IMR-90 (cell line): ENCODE measurements around the gene WDR48. TPM values are rescaled to one million over a fixed set of nuclear protein-coding genes. Genes with fewer than 3 reads are reported as not detected.

Experiments used
- ATAC-seq: fragments of 200-7000 bp; cut with Tn5 transposase; 2 replicates; pipeline ENCODE4 v1.9.1; 2020; ENCODE audit warnings: low read depth, mild to moderate bottlenecking, moderate library complexity
- BruUV-seq: library from RNA; stranded (reverse); fragments of 400-500 nt; replicated peaks from 2 replicates; lab custom pipeline; 2021; lab: Mats Ljungman, UMichigan
- CTCF ChIA-PET: fragments of 300-600 bp; formaldehyde crosslinking; extraction: SDS; loops from one replicate; lab custom pipeline; 2021; ENCODE audit warnings: antibody characterized with exemption; lab: Yijun Ruan, JAX
- POLR2A ChIA-PET: fragments of 300-600 bp; sonication (Branson Sonifier 250); formaldehyde crosslinking; loops from one replicate; lab custom pipeline; 2022; ENCODE audit warnings: antibody characterized with exemption; ENCODE audit not compliant: unreplicated experiment; lab: Charles Lee
- DNase-seq: peaks from one replicate; pipeline ENCODE4 v3.0.0; 2013
- H2AFZ ChIP-seq: replicated peaks from 2 replicates; pipeline ENCODE3; 2013; ENCODE audit warnings: low read length, mild to moderate bottlenecking; ENCODE audit not compliant: poor library complexity
- H2AK5ac ChIP-seq: 2 replicates; pipeline ENCODE4 v1.6.1; 2013; ENCODE audit warnings: low read depth, low read length, inconsistent platforms
- H2AK9ac ChIP-seq: replicated peaks from 2 replicates; pipeline ENCODE3; 2013; ENCODE audit warnings: mild to moderate bottlenecking, low read depth, low read length, moderate library complexity; ENCODE audit not compliant: poor library complexity
- H2BK120ac ChIP-seq: 2 replicates; pipeline ENCODE4 v1.6.1; 2013; ENCODE audit warnings: low read depth, low read length, inconsistent platforms
- H2BK15ac ChIP-seq: 3 replicates; pipeline ENCODE4 v1.6.1; 2013; ENCODE audit warnings: low read depth, low read length, inconsistent platforms
- H2BK20ac ChIP-seq: 2 replicates; pipeline ENCODE4 v1.6.1; 2013; ENCODE audit warnings: low read depth, mild to moderate bottlenecking, inconsistent platforms, low read length, moderate library complexity
- H2BK5ac ChIP-seq: 2 replicates; pipeline ENCODE4 v1.6.1; 2013; ENCODE audit warnings: mild to moderate bottlenecking, low read depth, low read length, inconsistent platforms; ENCODE audit not compliant: poor library complexity, severe bottlenecking
- H3K14ac ChIP-seq: replicated peaks from 2 replicates; pipeline ENCODE4 v1.6.1; 2013; ENCODE audit warnings: low read depth, low read length, inconsistent platforms
- H3K18ac ChIP-seq: 2 replicates; pipeline ENCODE4 v1.6.1; 2013; ENCODE audit warnings: low read depth, low read length, control low read depth
- H3K23ac ChIP-seq: 2 replicates; pipeline ENCODE4 v1.6.1; 2013; ENCODE audit warnings: low read depth, low read length, inconsistent platforms
- H3K27ac ChIP-seq: 2 replicates; pipeline ENCODE4 v1.5.1; 2013; ENCODE audit warnings: mild to moderate bottlenecking, control low read depth, low read length; ENCODE audit not compliant: insufficient read depth
- H3K27me3 ChIP-seq: 2 replicates; pipeline ENCODE4 v1.6.1; 2013; ENCODE audit warnings: low read length; ENCODE audit not compliant: control insufficient read depth, insufficient read depth
- H3K36me3 ChIP-seq: 2 replicates; pipeline ENCODE4 v1.6.1; 2013; ENCODE audit warnings: low read length, mixed read lengths; ENCODE audit not compliant: control insufficient read depth, insufficient read depth
- H3K4ac ChIP-seq: 2 replicates; pipeline ENCODE4 v1.6.1; 2013; ENCODE audit warnings: low read depth, low read length, inconsistent platforms
- H3K4me1 ChIP-seq: 2 replicates; pipeline ENCODE4 v1.6.1; 2013; ENCODE audit warnings: low read length, mixed read lengths; ENCODE audit not compliant: control insufficient read depth, insufficient read depth
- H3K4me2 ChIP-seq: 2 replicates; pipeline ENCODE4 v1.6.1; 2013; ENCODE audit warnings: low read depth, mild to moderate bottlenecking, control low read depth, low read length, moderate library complexity
- H3K4me3 ChIP-seq: 2 replicates; pipeline ENCODE4 v1.5.1; 2013; ENCODE audit warnings: low read depth, mild to moderate bottlenecking, control low read depth, low read length, moderate library complexity; ENCODE audit not compliant: insufficient read depth
- H3K56ac ChIP-seq: 2 replicates; pipeline ENCODE4 v1.6.1; 2013; ENCODE audit warnings: low read length, inconsistent platforms; ENCODE audit not compliant: insufficient read depth; ENCODE audit errors: extremely low read depth
- H3K79me1 ChIP-seq, 2 experiments: 2 replicates each; pipeline ENCODE4 v1.6.1; 2013; ENCODE audit warnings: low read length in 2 of 2, inconsistent platforms in 1 of 2, low read depth in 1 of 2
- H3K9ac ChIP-seq: 2 replicates; pipeline ENCODE4 v1.6.1; 2013; ENCODE audit warnings: low read depth, low read length, control low read depth
- H3K9me1 ChIP-seq: 2 replicates; pipeline ENCODE4 v1.6.1; 2013; ENCODE audit warnings: low read length, inconsistent platforms; ENCODE audit not compliant: insufficient read depth
- H3K9me3 ChIP-seq: 2 replicates; pipeline ENCODE4 v1.6.1; 2013; ENCODE audit warnings: low read length; ENCODE audit not compliant: control insufficient read depth, insufficient read depth
- H4K20me1 ChIP-seq: 2 replicates; pipeline ENCODE4 v1.6.1; 2013; ENCODE audit warnings: low read length, inconsistent platforms; ENCODE audit not compliant: insufficient read depth
- H4K5ac ChIP-seq: 2 replicates; pipeline ENCODE4 v1.6.1; 2013; ENCODE audit warnings: mild to moderate bottlenecking, low read depth, low read length, control low read depth
- H4K8ac ChIP-seq, 2 experiments: 2 replicates each; pipeline ENCODE4 v1.6.1; 2013; ENCODE audit warnings: low read depth in 2 of 2, low read length in 2 of 2, control low read depth in 1 of 2, inconsistent platforms in 1 of 2
- H4K91ac ChIP-seq: 2 replicates; pipeline ENCODE4 v1.6.1; 2013; ENCODE audit warnings: low read depth, low read length, inconsistent platforms; ENCODE audit not compliant: insufficient read depth
- MXI1 ChIP-seq: IDR thresholded peaks from 2 replicates; pipeline ENCODE4 v1.6.1; 2012; ENCODE audit warnings: low read depth, mild to moderate bottlenecking, low read length, moderate library complexity, borderline replicate concordance
- USF2 ChIP-seq: fragments of 150-350 bp; IDR thresholded peaks from 2 replicates; pipeline ENCODE4 v1.6.1; 2017; ENCODE audit warnings: mild to moderate bottlenecking, antibody characterized with exemption, low read length, low read depth
- WGBS, 2 experiments: methylation state at CpG; one replicate each; pipeline versions ENCODE4 v1.1.5 to v1.1.7; 2013; ENCODE audit warnings: missing lambda C conversion rate in 2 of 2; ENCODE audit not compliant: insufficient read length in 1 of 2; ENCODE audit errors: extremely low coverage in 2 of 2; 5-methylcytosine and 5-hydroxymethylcytosine counted together
- dilution Hi-C: fragments of 300-500 bp; cut with HindIII; formaldehyde crosslinking; loops from one replicate; pipeline ENCODE4 v1.14.3; 2018; ENCODE audit warnings: low sequenced_read_pairs; ENCODE audit not compliant: unreplicated experiment
- in situ Hi-C: fragments of 300-500 bp; cut with MboI; formaldehyde crosslinking; loops from 3 replicates; pipeline ENCODE4 v1.14.3; 2019; ENCODE audit warnings: low sequenced_read_pairs, inconsistent platforms, mixed read lengths
- intact Hi-C: fragments of 100-400 bp; cut with micrococcal nuclease; formaldehyde crosslinking; loops from 2 replicates; pipeline ENCODE4 v1.10.0; 2022
- polyA plus RNA-seq, 3 experiments: library from polyadenylated mRNA; depleted of rRNA; stranded (reverse); fragments of >200 nt; gene quantifications; 2 replicates each; pipeline ENCODE4 v1.2.3, GENCODE V29; 2012; ENCODE audit warnings: low replicate concordance in 1 of 3
- total RNA-seq: library from RNA; depleted of rRNA; stranded (reverse); fragments of >200 nt; gene quantifications from 2 replicates; pipeline ENCODE4 v1.2.3, GENCODE V29; 2012

The WDR48 gene
- total and polyA plus RNA-seq, 2 of the 4 experiments (the other 2 are of a cell fraction): 14.4 to 41.2 TPM

GRCh38 chr3:39143051-39143885 lies 91.5 kb downstream of the WDR48 start:
- in situ Hi-C loops (no loop called here), dilution Hi-C loops (no loop called here)
- H3K4me1 ChIP-seq: peaks cover 45% of the 10 kb centered on the region

More at GRCh38 chr3:39143051-39143885, 91.5 kb downstream of the WDR48 start:
- no peak overlapping the region for H3K56ac ChIP-seq
- no peak for DNase-seq
- peaks cover 12 to 89% of the 10 kb centered on the region in 2 experiments for H3K79me1 ChIP-seq
- POLR2A ChIA-PET: no interaction called here
- H3K9me1 ChIP-seq: peaks cover 40% of the 10 kb centered on the region
- no peak overlapping the region for H2BK5ac ChIP-seq
- H2BK20ac ChIP-seq: no peak overlapping the region
- no peak overlapping the region for H3K4ac ChIP-seq
- H4K20me1 ChIP-seq: peaks cover 95% of the 10 kb centered on the region
- no peak overlapping the region for H2AFZ ChIP-seq
- no peaks in the 10 kb centered on the region for H3K9me3 ChIP-seq
- ATAC-seq: no peak
- no peak overlapping the region for H4K91ac ChIP-seq
- no peak overlapping the region for H3K23ac ChIP-seq
- 0 out of 2 replicates have a peak, but pooled peaks have one; percentile 5 for TF ChIP-seq USF2
- no peak for TF ChIP-seq MXI1
- H3K4me3 ChIP-seq: no peak overlapping the region
- H3K9ac ChIP-seq: no peak overlapping the region
- BruUV-seq: no TSS peak
- no peak overlapping the region for H2BK15ac ChIP-seq
- no peak overlapping the region for H2AK5ac ChIP-seq
- 78% methylated on average over 5 of the region's 14 CpGs; no CpG with 5 or more reads in 1 of the 2 experiments for WGBS, 2 experiments
- no peak overlapping the region for H3K18ac ChIP-seq
- H3K36me3 ChIP-seq: peaks cover 44% of the 10 kb centered on the region
- H4K8ac ChIP-seq: no peak overlapping the region
- CTCF ChIA-PET: no interaction called here
- H3K27me3 ChIP-seq: no peaks in the 10 kb centered on the region
- no peak overlapping the region for H3K4me2 ChIP-seq
- no peak overlapping the region for H4K5ac ChIP-seq
- intact Hi-C loops: no loop called here
- H2AK9ac ChIP-seq: no peak overlapping the region
- no peak overlapping the region for H3K27ac ChIP-seq
- no peak overlapping the region for H2BK120ac ChIP-seq
- H3K14ac ChIP-seq: no peak overlapping the region
